ENCODE data around the gene PGR.

PGR gene

DNA sequence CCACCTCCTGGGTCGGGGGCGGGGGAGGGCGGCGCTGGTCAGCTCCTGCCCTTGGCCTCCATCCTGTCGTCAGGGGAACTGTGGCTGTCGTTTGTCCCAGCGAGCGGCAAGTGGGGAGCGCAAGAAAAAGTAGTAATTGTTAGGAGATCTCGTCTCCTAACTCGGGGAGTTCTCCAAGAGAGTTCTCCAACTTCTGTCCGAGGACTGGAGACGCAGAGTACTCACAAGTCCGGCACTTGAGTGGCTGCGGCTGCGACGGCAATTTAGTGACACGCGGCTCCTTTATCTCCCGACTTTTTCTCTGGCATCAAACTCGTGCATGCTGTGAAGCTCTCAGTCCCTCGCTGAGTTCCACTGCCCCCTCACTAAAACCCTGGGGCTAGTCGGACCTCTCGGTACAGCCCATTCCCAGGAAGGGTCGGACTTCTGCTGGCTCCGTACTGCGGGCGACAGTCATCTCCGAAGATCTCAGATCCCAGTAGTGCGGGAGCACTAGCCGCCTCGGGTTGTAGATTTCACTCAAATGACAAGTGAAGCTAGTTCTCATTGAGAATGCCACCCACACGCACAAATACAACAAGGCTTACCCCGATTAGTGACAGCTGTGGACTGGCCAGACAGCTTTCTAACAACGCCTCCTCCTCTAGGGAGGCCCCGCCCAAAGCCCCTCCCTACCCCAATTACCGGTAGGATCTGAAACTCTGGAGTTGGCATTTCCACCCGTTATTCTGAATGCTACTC is at the start of gene PGR:
Gene PGR, minus strand, starts transcription at position 611 of the 741 bp plus-strand sequence. CDS start 743 bp downstream, outside the sequence.
- DNase-seq, result no peak

- no peak for DNase-seq
These were observed 46.8 kb upstream of the PGR start for GRCh38 chr11:101176381-101176780.

GRCh38 chr11:101169944-101170343 is 40.3 kb upstream of the PGR start:
- no peak for DNase-seq

GRCh38 chr11:101166038-101166437 is 36.4 kb upstream of the PGR start:
- DNase-seq, result no peak

GRCh38 chr11:101158119-101158518 is 28.5 kb upstream of the PGR start:
- DNase-seq, result no peak

DNA sequence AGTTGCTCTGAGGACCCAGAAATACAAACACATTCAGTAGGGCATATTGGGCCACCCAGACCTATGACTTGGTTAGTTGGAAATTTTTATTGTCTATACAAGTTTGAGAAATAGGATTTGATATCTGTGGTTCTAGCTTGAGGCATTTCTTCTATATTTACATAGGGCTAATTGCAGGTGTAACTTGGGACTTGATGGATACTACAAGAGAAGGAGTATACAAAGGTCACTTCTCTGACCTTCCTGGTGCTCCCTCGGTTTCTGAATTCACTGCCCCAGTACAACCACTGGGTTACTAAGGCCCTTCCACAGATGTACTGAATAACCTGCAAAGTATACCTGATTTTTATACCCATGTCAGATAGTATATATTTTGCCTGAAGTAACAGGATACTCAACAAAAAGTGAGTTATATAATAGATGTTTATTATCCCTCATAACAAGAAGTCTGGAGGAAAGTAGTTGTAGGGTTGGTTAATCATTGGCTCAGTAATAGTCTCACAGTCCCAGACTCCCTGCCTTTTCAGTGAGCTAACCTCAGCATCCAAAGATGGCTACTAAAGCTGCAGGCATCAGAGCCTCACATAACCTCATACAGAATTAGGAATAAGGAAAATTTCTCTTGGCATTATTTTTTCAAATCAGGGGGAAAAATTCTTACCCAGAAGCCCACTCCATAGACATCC is 8.8 kb upstream of the PGR start:
- DNase-seq, result no peak

DNA sequence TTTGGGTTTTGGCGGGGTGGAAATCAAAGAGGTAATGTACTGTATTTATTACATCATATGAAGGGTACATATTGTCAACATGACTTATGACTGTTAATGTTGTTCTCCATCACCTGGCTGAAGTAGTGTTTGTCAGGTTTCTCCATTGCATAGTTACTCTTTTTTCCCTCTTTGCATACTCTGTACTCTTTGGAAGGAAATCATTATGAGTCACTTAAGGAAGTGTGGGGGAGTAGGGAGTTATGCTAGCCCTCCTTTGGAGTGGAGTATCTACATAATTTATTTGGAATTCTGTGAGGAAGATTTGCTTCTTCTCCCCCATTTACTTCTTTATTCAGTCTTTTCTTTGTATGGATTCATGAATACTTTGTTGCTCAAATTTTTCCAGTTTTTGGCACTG is 3.6 kb upstream of the PGR start:
- DNase-seq, result no peak

DNA sequence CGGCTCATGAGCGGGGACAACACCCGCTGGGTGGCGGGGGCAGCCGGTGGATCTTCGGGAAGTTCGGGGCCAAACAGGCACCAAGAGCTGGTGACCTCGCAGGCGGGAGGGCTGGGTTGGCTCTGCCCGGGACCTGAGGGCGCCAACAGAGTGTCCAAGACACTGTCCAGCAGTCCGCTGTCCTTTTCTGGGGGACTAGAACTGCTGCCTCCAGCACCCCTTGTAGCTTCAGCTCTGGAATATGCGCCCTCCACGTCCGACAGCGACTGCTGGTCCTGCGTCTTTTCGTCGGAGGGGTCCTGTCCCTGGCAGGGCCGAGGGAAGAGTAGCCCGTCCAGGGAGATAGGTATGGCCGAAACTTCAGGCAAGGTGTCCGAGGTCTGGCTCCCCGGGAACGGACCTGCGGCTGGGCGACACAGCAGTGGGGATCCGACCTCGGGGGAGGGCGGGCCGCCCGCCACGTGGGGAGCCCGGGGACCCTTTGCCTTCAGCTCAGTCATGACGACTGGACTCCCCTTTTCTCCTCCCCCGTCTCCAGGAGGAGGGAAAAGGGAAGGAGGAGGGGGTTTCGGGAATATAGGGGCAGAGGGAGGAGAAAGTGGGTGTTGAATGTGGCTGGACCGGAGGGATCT is 926 bp downstream of the PGR start:
- no peak for DNase-seq

DNA sequence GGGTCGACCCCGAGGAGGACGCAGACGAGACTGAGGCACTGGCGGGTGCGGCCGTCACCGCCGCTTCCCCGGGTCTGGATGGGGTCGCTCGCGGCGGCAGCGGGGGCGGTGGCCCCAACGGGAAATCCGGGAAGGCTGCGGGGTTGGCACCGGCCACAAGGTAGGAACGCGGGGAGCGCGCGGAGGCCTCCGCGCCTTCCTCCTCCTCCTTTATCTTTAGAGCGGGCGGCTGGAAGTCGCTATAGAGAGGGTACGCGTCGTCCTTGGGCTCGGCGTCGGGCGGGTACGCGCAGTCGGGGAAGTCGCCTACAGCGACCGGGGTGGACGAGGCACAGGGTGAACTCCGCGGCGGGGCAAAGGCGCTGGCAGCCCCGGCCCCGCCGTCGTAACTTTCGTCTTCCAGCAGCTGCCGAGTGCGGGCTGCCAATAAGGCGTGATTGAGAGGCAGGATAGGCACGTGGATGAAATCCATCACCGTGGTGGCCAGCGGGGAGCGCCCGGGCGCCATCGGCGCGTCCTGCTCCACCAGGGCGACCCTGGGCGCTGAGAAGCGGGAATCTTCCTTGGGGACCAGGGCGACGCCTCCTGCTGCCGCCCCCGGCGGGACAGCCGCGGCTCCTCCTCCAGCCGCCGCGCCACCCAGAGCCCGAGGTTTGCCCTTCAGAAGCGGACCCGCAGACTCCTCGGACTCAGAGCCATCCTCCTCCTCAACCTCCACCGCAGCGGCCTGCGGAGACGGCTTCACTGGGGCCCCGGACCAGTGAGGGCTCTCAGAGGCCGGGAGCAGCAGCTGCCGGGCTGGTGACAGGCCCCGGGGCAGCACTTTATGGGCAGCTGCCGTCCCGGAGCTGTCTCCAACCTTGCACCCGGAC is 1.7 kb downstream of the PGR start:
- peak in 1 of 2 experiments; percentile 22 for DNase-seq

GRCh38 chr11:101127197-101127698 is 2.4 kb downstream of the PGR start:
- DNase-seq, result peak; percentile 9 to 41

GRCh38 chr11:101126551-101127196 is 2.9 kb downstream of the PGR start:
- DNase-seq, result no peak

DNA sequence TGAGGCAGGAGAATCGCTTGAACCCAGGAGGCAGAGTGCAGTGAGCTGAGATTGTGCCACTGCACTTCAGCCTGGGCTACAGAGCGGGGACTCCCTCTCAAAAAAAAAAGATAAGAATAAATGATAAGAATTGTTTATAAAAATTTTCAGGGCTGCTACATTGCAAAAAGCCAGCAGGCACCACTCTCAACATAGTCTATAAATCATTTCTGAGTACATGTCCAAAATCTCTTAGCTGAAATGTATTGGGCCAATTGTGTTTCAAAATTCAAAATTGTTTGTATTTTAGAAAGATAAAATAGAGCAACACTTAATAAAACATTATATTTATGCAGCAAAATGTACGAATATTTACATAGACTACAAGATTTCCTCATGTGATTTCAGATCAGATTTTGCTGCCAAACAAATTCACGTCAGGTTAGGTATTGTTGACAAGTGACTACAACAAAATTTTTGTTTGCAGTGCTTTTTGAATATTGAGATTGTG is 13.9 kb downstream of the PGR start:
- no peak for DNase-seq

DNA sequence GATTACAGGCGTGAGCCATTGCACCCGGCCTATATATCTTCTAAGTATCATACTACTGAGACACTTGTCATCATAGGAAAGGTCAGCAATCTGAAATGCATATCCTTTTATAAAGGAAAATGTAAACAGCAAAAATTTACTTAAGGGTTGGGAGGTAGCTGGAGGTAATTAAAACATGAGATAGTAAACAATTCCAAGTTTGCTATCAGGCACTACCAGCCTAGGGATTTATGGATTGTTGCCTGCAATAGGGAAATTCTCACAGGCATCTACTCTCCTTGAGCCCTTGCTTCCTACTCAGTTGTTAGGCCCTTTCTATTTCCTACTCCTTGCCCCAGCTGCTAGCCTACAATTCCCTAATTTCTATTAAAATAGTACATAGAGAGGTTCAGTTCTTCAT is 16.1 kb downstream of the PGR start:
- no peak for DNase-seq

DNA sequence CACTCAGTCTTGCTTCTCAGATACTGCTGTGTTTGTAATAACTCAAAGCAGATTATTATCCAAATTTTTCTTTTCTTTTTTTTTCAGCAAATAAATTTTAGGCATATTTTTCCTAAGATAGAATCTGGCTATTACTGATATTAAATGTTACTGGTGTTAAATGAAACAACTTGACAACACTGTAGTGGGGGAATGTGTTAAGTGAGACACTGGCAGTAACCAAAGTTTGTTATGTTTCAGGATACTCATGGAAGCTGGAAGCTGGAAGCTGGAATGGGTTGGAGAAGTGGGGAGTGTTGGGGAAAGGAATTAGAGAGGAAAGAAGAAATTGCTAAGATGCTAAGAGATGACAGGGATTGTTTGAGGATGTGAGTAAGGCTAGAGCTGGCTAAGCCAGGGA is 24.9 kb downstream of the PGR start:
- no peak for DNase-seq

- DNase-seq, result no peak
These were observed 26.2 kb downstream of the PGR start for GRCh38 chr11:101103433-101103832.

DNA sequence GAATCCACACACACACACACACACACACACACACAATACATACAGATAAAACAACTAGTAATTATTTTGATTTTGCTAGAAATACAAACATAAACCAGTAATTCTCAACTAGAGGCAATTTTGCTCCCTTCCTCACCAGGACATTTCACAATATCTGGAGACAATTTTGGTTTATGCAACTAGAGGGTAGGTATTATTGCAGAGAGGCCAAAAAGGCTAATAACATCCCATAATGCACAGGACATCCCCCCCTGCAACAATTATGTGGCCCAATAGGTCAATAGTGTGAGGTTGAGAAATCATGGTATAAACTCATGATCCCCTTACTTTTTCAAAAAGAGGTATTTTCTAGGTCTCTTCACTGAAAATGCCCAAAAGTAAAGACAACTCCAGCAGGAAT is 29.0 kb downstream of the PGR start:
- DNase-seq, result no peak

- no peak for DNase-seq
These were observed 33.4 kb downstream of the PGR start for GRCh38 chr11:101096036-101096704.

DNA sequence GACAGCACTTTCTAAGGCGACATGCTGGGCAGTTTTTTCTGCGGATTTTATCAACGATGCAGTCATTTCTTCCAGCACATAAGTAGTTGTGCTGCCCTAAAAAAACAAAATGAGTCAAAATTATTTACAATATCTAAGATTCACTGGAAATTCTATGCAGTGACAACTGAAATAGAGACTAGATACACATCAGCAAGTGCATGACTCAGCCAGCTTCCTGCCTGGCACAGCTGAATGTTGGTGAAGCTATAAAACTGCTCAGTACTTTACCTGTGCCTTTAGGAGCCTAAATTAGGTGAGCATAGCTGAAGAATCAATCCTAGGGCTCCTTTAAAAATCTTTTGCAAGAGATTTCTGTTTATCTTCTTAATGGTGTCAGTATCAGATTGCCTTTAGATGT is 37.8 kb downstream of the PGR start:
- DNase-seq, result peak; percentile 1 to 34

GRCh38 chr11:101090679-101091270 is 38.8 kb downstream of the PGR start:
- no peak for DNase-seq

DNA sequence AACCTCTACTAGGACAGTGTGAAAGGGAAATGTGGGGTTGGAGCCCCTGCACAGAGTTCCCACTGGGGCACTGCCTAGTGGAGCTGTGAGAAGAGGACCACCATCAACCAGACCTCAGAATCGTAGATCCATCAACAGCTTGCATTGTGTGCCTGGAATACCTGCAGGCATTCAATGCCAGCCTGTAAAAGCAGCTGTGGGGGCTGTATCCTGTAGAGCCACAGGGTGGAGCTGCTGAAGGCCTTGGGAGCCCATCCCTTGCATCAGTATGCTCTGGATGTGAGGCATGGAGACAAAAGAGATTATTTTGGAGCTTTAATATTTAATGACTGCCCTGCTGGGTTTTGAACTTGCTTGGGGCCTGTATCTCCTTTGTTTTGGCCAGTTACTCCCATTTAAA is 46.3 kb downstream of the PGR start:
- no peak for DNase-seq

DNA sequence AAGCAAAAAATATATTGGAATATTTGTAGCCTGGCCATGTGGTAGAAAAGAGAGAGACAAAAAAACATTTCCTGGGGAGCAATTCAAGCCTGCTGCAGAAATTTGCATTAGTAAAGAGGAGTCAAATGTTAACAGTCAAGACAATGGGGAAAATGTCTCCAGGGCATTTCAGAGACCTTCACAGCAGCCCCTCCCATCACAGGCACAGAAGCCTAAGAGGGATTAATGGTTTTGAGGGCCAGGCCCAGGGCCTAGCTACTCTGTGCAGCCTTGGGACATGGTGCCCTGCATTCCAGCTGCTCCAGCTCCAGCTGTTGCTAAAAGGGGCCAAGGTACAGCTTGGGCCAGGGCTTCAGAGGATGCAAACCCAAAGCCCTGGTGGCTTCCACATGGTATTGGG is 46.8 kb downstream of the PGR start:
- DNase-seq, result no peak
